DMS53 treated with DMSO at 0.1 percent for 48 hours (cell line): ENCODE measurements around the gene MST1.

Experiments
- DNase-seq: peaks from one replicate; lab custom pipeline; 2025; ENCODE audit not compliant: unreplicated experiment; lab: John Stamatoyannopoulos, UW

MST1 gene

DNA sequence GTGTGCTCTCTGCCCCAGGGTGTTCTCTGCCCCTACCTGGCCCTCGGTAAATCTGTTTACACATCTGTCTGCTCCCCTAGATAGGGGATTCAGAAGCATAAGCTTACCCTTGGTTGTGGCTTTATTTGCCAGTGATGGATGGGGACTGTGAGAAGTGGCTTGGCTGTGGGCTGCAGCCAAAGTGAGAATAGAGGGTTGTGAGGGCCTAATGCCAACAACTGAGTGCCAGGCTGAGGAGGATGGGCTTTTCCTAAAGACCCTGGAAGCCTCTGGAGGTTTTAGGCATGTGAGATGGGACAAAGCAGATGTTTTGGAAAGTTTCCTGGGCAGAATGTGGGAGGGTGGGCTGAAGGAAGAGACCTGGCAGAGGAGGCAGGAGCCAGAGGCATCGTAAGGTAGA lies 30.6 kb downstream of the MST1 start:
- no peak for DNase-seq

DNA sequence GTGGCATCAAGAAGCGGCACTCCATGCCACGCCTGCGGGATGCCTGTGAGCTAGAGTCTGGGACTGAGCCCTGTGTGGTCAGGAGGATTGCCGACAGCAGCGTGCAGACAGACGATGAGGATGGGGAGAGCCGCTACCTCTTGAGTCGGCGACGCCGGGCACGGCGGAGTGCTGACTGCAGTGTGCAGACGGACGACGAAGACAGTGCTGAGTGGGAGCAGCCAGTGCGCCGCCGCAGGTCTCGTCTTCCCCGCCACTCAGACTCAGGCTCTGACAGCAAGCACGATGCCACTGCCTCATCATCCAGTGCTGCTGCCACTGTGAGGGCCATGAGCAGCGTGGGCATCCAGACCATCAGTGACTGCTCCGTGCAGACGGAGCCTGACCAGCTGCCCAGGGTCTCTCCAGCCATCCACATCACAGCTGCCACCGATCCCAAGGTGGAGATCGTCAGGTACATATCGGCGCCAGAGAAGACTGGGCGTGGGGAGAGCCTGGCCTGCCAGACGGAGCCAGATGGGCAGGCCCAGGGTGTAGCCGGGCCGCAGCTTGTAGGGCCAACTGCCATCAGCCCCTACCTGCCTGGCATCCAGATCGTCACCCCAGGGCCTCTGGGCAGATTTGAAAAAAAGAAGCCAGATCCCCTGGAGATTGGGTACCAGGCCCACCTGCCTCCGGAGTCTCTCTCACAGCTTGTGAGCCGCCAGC lies 31.9 kb downstream of the MST1 start:
- DNase-seq: no peak

DNA sequence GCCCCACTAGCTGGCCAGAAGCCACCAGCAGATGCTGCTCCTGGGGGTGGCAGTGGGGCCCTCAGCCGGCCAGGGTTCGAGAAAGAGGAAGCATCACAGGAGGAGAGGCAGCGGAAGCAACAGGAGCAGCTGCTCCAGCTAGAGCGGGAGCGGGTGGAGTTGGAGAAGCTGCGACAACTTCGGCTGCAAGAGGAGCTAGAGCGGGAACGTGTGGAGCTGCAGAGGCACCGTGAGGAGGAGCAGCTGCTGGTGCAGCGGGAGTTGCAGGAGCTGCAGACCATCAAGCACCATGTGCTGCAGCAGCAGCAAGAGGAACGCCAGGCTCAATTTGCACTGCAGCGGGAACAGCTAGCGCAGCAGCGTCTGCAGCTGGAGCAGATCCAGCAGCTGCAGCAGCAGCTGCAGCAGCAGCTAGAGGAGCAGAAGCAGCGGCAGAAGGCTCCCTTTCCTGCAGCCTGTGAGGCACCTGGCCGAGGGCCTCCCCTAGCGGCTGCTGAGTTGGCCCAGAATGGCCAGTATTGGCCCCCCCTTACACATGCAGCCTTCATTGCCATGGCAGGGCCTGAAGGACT lies 32.6 kb downstream of the MST1 start:
- no peak for DNase-seq

DNA sequence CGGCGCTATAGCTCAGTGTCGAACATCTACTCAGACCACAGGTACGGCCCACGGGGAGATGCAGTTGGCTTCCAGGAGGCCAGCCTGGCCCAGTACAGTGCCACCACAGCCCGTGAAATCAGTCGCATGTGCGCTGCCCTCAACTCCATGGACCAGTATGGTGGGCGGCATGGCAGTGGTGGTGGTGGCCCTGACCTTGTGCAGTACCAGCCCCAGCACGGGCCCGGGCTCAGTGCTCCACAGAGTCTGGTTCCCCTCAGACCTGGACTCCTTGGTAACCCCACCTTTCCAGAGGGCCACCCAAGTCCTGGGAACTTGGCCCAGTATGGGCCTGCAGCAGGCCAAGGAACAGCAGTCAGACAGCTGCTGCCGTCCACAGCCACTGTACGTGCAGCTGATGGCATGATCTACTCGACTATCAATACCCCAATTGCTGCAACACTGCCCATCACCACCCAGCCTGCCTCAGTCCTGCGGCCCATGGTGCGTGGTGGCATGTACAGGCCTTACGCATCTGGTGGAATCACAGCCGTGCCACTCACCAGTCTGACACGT lies 33.5 kb downstream of the MST1 start:
- DNase-seq: no peak

- no peak for DNase-seq
These were observed 34.2 kb downstream of the MST1 start for GRCh38 chr3:49654955-49655556.

DNA sequence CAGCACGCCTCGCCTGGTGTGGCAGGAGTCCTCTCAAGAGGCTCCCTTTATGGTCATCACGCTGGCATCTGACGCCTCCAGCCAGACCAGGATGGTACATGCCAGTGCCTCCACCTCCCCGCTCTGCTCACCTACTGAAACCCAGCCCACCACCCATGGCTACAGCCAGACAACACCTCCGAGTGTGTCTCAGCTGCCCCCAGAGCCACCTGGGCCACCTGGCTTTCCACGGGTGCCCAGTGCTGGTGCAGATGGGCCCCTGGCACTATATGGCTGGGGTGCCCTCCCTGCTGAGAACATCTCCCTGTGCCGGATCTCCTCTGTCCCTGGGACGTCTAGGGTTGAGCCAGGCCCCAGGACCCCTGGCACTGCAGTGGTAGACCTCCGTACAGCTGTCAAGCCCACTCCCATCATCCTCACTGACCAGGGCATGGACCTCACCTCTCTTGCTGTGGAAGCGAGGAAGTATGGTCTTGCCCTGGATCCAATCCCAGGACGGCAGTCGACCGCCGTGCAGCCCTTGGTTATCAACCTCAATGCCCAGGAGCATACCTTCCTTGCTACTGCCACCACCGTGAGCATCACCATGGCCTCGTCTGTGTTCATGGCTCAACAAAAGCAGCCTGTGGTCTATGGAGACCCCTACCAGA lies 35.0 kb downstream of the MST1 start:
- DNase-seq: no peak

DNA sequence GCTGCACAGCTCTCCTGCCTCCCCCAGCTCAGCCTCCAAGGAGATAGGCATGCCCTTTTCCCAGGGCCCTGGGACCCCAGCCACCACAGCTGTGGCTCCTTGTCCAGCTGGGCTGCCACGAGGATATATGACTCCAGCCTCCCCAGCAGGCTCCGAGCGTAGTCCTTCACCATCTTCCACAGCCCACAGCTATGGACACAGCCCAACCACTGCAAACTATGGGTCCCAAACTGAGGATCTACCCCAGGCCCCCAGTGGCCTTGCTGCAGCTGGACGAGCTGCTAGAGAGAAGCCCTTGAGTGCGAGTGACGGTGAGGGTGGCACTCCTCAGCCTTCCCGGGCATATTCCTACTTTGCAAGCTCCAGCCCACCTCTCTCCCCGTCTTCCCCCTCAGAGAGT lies 35.7 kb downstream of the MST1 start:
- no peak for DNase-seq

- DNase-seq: no peak
These were observed 36.3 kb downstream of the MST1 start for GRCh38 chr3:49652903-49653415.

- no peak for DNase-seq
These were observed 36.9 kb downstream of the MST1 start for GRCh38 chr3:49652218-49652902.

GRCh38 chr3:49650637-49651036 lies 38.6 kb downstream of the MST1 start:
- no peak for DNase-seq

DNA sequence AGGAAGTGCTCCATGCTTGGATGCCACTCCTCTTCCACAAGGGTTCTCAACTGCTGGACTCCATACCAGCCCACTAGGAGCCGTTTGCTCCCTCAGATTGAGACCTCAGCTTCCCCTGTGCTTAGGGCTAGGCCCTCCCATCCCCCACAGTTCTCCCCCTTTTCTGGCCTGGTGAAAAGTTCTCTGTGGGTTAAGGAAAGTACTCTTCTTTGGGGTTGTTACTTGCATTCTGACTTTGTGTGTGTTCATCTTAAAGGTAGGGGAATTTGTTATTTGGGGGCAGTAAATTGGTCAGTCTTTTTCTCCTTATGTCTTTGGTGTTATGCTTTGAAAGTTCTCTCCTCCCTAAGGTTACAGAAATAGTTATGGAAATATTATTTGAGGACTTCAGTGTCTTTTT lies 39.1 kb downstream of the MST1 start:
- no peak for DNase-seq

DNA sequence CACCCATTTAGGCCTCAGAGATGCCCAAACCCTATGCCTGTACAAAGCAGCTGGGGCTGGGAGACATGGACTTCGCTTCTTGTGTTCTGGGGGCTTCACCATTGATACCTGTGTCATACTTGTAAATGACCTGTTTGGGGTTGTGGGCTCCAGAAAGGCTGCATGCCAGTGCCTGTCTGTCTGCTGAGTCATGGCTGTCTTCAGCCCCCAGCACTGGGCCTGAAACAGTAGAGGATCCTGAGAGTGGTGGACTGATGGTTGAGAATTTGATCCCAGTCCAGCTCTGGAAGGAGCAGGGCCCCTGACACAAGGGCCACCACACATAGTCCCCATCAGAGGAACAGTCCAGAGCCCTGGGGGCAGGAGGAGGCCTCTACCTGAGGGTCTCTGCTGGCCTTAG lies 39.7 kb downstream of the MST1 start:
- no peak for DNase-seq

GRCh38 chr3:49648354-49649019 lies 40.8 kb downstream of the MST1 start:
- no peak for DNase-seq

DNA sequence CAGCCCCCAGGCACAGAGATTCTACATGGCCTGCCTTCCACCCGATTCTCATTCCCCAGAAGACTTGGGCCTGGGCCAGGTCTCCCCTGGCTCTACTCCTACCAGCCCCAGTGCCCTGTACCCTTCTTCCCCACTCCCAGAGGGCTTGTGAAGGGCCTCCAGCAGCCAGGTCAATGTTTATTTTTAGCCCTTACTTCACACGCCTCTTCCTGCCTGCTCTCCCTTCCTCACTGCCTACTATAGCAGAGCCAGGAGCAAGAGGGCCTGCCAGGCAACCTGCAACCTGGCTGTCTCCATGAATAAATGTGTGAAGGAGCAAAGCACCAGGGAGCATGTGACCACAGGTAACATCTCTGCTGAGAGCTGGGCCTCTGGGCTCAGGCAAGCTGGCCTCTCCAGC lies 41.5 kb downstream of the MST1 start:
- peak; percentile 5 for DNase-seq

DNA sequence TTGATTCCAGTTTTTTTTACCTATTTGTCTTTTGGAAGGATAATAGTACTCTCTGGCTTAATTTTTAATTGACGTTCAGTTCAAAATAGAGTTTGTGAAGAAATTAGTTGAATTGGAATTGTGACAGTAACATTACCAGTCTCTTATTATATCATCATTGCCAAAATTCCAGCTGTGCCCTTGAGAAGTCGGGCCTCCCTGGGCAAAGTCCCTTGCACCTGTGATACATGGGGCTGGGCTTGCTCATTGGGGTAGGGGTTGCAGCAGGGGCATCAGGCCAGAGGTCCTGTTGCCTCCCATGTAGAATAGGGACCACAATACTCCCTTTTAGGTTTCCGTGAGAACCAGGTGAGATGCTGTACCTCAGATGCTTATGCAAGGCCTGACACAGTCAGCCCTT lies 43.0 kb downstream of the MST1 start:
- no peak for DNase-seq

GRCh38 chr3:49644684-49645083 lies 44.6 kb downstream of the MST1 start:
- DNase-seq: no peak

DNA sequence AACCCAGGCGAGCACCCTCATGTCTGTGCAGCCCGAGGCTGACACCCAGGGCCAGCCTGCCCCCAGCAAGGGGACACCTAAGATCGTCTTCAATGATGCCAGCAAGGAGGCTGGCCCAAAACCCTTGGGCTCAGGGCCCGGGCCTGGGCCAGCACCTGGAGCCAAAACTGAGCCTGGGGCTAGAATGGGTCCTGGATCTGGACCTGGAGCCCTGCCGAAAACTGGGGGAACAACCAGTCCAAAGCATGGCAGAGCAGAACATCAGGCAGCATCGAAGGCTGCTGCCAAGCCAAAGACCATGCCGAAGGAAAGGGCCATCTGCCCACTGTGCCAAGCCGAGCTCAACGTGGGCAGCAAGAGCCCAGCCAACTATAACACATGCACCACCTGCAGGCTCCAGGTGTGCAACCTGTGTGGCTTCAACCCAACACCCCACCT lies 46.5 kb downstream of the MST1 start:
- DNase-seq: no peak

GRCh38 chr3:49641921-49642707 lies 47.2 kb downstream of the MST1 start:
- DNase-seq: no peak

DNA sequence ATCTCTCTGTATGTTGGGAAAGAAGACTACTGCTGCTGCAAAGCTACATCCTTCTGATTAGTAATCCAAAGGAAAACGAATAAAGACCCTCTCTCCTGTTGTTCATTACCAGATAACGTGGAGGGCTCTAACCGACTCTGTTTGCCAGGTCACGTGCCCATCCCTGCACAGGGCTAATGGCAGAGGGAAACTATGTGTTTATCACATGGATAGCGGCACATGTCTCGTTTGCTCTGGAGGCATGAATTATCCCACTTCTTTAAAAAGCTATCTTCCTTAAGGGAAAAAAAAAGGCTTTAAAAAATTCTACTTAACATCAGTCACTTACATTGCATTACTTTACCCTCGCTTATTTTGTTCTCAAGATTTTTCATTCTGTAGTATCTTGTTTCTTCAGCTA lies 48.0 kb downstream of the MST1 start:
- no peak for DNase-seq

DNA sequence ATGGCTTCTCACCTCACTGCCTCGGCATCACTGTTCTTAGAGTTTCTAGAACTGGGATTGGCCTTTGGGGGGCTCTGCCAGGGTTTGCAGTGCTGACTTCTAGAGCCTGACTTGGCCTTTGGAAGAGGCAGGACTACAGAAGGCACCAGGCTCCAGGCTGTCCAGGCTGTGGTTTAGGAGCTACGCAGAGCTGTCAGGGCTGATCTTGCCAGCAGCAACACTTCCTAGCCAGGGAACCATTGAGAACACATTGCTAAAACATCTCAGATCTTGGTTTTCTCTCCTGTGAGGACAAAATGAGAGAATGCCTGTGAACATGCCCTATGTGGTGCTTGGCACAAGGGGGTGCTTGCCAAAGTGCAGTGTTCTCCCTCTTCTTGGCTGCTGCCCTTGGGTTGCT lies 49.7 kb downstream of the MST1 start:
- DNase-seq: no peak
